Uterus (tissue), 4 donors: ENCODE results near the gene TRPM1. TPM values are rescaled to one million over a fixed set of nuclear protein-coding genes. Genes with fewer than 3 reads are reported as not detected.

ENCODE experiments used
- DNase-seq, 2 donors: peaks; one replicate each; pipeline ENCODE4 v3.0.0-alpha.2; 2019 to 2020
- H3K27ac ChIP-seq, 2 donors: fragments of 200-600 bp; sonication (generic); 1 replicate in 1 of 2; 2 replicates in 1 of 2; pipeline ENCODE4 v1.5.1; 2016 to 2018
- H3K27me3 ChIP-seq, 2 donors: fragments of 200-600 bp; sonication (generic); one replicate each; pipeline ENCODE4 v1.5.1; 2018 to 2019; ENCODE audit warnings: control low read depth in 1 of 2
- H3K36me3 ChIP-seq, 2 donors: fragments of 200-600 bp; sonication (generic); one replicate each; pipeline ENCODE4 v1.5.1; 2019; ENCODE audit warnings: control low read depth in 1 of 2
- H3K4me1 ChIP-seq, 2 donors: fragments of 200-600 bp; sonication (generic); one replicate each; pipeline ENCODE4 v1.5.1; 2018 to 2019; ENCODE audit warnings: control low read depth in 1 of 2
- H3K4me3 ChIP-seq, 2 donors: fragments of 200-600 bp; sonication (generic); 1 replicate in 1 of 2; 2 replicates in 1 of 2; pipeline ENCODE4 v1.5.1; 2018 to 2019; ENCODE audit warnings: mild to moderate bottlenecking in 1 of 2
- H3K9me3 ChIP-seq, 2 donors: fragments of 200-600 bp; sonication (generic); one replicate each; pipeline ENCODE4 v1.5.1; 2019; ENCODE audit warnings: control low read depth in 1 of 2
- POLR2A ChIP-seq, 2 donors: fragments of 450-650 bp; IDR thresholded peaks; one replicate each; pipeline ENCODE4 v1.6.1; 2016; ENCODE audit warnings: antibody characterized with exemption in 2 of 2, mild to moderate bottlenecking in 1 of 2, moderate library complexity in 1 of 2
- intact Hi-C: fragments of 100-400 bp; cut with DNase I; formaldehyde crosslinking; loops from one replicate; pipeline ENCODE4 v1.15.1; 2023; ENCODE audit warnings: low total_unique reads
- total RNA-seq, 4 donors: library from RNA; depleted of rRNA in 3 of 4; stranded (reverse); fragments of >200 nt in 3 of 4; gene quantifications; one replicate each; pipeline versions ENCODE4 v1.1.0 to v1.2.4, GENCODE V29; 2014 to 2023
- TF ChIP-seq, protein P1 (sequence below), 4 experiments: fragments of 200-600 bp in 2 of 4; fragments of 450-650 bp in 2 of 4; sonication (generic) in 2 of 4; IDR thresholded peaks; one replicate each; pipeline ENCODE4 v1.5.1; 2016 to 2019; ENCODE audit warnings: antibody characterized with exemption in 4 of 4, mild to moderate bottlenecking in 2 of 4, moderate library complexity in 1 of 4
- donor health status: DM: yes; HTN: yes; CAD: no.

Gene TRPM1
- total RNA-seq, 4 donors from 2014 or later, result not detected

- Histone ChIP-seq H3K36me3 (no peaks in the 10 kb centered on the region), H3K9me3 (no peaks in the 10 kb centered on the region), H3K27me3 (no peaks in the 10 kb centered on the region), H3K27ac (no peak overlapping the region), H3K4me3 (no peak overlapping the region), H3K4me1 (no peaks in the 10 kb centered on the region)
- no peak for TF ChIP-seq POLR2A (IDR thresholded peaks at IDR 0.05)
- TF ChIP-seq, protein P1, sequence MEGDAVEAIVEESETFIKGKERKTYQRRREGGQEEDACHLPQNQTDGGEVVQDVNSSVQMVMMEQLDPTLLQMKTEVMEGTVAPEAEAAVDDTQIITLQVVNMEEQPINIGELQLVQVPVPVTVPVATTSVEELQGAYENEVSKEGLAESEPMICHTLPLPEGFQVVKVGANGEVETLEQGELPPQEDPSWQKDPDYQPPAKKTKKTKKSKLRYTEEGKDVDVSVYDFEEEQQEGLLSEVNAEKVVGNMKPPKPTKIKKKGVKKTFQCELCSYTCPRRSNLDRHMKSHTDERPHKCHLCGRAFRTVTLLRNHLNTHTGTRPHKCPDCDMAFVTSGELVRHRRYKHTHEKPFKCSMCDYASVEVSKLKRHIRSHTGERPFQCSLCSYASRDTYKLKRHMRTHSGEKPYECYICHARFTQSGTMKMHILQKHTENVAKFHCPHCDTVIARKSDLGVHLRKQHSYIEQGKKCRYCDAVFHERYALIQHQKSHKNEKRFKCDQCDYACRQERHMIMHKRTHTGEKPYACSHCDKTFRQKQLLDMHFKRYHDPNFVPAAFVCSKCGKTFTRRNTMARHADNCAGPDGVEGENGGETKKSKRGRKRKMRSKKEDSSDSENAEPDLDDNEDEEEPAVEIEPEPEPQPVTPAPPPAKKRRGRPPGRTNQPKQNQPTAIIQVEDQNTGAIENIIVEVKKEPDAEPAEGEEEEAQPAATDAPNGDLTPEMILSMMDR (IDR thresholded peaks at IDR 0.05), result no peak
- no peak for DNase-seq
- intact Hi-C loops, result no loop called here
Observed at GRCh38 chr15:31129769-31130303, 28.3 kb upstream of the TRPM1 start.

GRCh38 chr15:31128919-31129768 lies 27.6 kb upstream of the TRPM1 start:
- Histone ChIP-seq H3K27me3 (no peaks in the 10 kb centered on the region), H3K36me3 (no peaks in the 10 kb centered on the region), H3K27ac (no peak overlapping the region), H3K9me3 (no peaks in the 10 kb centered on the region), H3K4me1 (no peaks in the 10 kb centered on the region), H3K4me3 (no peak overlapping the region)
- TF ChIP-seq, protein P1 (IDR thresholded peaks at IDR 0.05), result peak; percentile 76 to 84 (median 81)
- TF ChIP-seq POLR2A (IDR thresholded peaks at IDR 0.05), result no peak
- intact Hi-C loops, result no loop called here
- DNase-seq, result peak; percentile 28 to 59

- intact Hi-C loops, result no loop called here
- no peaks in the 10 kb centered on the region for H3K9me3 ChIP-seq
- no peak overlapping the region for H3K4me3 ChIP-seq
- no peak overlapping the region for H3K27ac ChIP-seq
- TF ChIP-seq, protein P1 (IDR thresholded peaks at IDR 0.05), result no peak
- no peak for TF ChIP-seq POLR2A (IDR thresholded peaks at IDR 0.05)
- no peaks in the 10 kb centered on the region for H3K36me3 ChIP-seq
- no peaks in the 10 kb centered on the region for H3K4me1 ChIP-seq
- no peaks in the 10 kb centered on the region for H3K27me3 ChIP-seq
- DNase-seq, result no peak
Observed at GRCh38 chr15:31128477-31128876, 27.0 kb upstream of the TRPM1 start.

DNA sequence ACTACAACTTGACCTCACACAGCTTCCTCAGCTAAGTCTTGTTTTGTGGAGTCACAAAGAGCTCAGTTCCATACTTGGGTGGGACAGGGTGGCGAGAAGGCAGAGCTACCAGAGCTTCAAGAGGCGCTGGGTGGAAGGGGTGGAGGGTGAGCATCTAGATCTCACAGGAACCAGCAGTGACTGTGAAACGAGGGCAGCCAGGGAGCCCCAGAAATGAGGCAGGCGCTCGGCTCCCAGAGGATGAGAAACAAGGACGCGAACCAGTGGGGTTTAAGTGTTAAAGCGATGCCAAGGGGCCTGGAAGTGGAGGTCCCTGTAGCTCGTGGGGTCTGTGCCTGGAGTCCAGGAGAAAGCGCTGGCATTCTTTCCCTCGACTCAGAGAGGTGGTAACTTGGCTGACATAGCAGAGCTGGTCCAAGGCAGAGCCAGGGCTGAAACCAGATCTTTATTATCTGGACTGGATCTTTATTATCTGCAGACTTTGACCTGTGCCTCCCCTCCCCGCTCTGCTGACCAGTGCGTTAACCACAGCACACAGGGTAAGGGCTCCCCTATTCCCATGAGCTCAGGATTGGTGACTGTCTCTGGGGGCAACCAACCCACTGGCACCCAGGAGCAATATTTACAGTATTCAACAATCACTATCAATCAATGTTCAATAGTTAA lies 26.2 kb upstream of the TRPM1 start:
- Histone ChIP-seq H3K27me3 (no peaks in the 10 kb centered on the region), H3K36me3 (no peaks in the 10 kb centered on the region), H3K27ac (no peak overlapping the region), H3K4me3 (no peak overlapping the region), H3K9me3 (no peaks in the 10 kb centered on the region), H3K4me1 (no peaks in the 10 kb centered on the region)
- no peak for DNase-seq
- TF ChIP-seq, protein P1 (IDR thresholded peaks at IDR 0.05), result no peak
- TF ChIP-seq POLR2A (IDR thresholded peaks at IDR 0.05), result no peak
- intact Hi-C loops, result no loop called here

DNA sequence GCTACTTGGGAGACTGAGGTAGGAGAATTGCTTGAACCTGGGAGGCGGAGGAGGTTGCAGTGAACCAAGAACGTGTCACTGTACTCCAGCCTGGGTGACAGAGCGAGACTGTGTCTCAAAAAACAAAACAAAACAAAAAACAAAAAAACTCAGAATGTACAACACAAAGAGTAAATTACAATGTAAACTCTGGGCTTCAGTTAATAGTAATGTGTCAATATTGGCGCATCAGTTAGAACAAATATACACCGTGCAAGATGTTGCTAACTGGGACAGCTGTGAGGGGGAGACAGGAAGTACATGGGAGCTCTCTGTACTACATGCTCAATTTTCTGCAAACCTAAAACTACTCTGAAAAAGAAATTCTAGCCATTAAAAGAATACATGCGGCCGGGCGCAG lies 23.5 kb upstream of the TRPM1 start:
- no peaks in the 10 kb centered on the region for H3K9me3 ChIP-seq
- H3K27me3 ChIP-seq, result no peaks in the 10 kb centered on the region
- no peak overlapping the region for H3K27ac ChIP-seq
- H3K4me1 ChIP-seq, result no peaks in the 10 kb centered on the region
- TF ChIP-seq, protein P1 (IDR thresholded peaks at IDR 0.05), result no peak
- TF ChIP-seq POLR2A (IDR thresholded peaks at IDR 0.05), result no peak
- no peak for DNase-seq
- no peaks in the 10 kb centered on the region for H3K36me3 ChIP-seq
- intact Hi-C loops, result no loop called here
- no peak overlapping the region for H3K4me3 ChIP-seq
